Stimulated activated CD8-positive, alpha-beta memory T cell treated with anti-CD3 and anti-CD28 coated beads, Interleukin-2, amount 100 ng/mL, for 48 hours (primary cell): ENCODE data around the gene TMEM63A.
"Not testable (repeated sequence)": the region's sequence is repeated elsewhere in the genome, so short reads cannot be mapped to it uniquely, and the experiment has no call there.

Experiments used
- DNase-seq, 2 donors: peaks; one replicate each; pipeline ENCODE4 v3.0.0-alpha.2; 2020; ENCODE audit warnings: low read depth in 2 of 2

Gene TMEM63A

GRCh38 chr1:225796097-225796496 lies 86.1 kb downstream of the TMEM63A start:
- not testable (repeated sequence) for DNase-seq
